Right lobe of liver (tissue), 4 donors: Measurements from ENCODE around the gene SCYGR3.

Source experiments
- POLR2A ChIP-seq: fragments of 450-650 bp; IDR thresholded peaks from one replicate; pipeline ENCODE4 v1.6.1; 2017; ENCODE audit warnings: antibody characterized with exemption, mild to moderate bottlenecking
- TF ChIP-seq, protein P1 (sequence below), 4 donors: fragments of 200-600 bp in 3 of 4; fragments of 450-650 bp in 1 of 4; IDR thresholded peaks; one replicate each; pipeline versions ENCODE4 v1.5.1 to v1.8.0; 2016 to 2022; ENCODE audit warnings: antibody characterized with exemption in 4 of 4, mild to moderate bottlenecking in 2 of 4
- donor health status: DM: no; HTN: no; CAD: no.
- donor health status: DM: no; HTN: no; CAD: no.
- donor health status: DM: no; HTN: yes; CAD: no.

DNA sequence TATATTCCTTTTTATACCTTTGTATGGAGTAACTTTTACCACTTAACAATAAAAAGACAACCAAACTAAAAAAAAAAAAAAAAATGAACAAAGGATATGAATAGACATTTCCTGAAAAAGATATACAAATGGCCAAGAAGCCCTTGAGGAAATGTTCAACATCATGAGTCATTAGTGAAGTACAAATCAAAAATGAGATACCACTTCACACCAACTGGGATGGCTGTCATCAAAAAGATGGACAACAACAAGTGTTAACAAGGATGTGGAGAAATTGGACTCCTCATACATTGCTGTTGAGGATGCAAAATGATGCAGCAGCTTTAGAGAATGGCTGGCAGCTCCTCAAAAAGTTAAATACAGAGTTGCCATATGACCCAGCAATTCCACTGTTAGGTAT is 38.5 kb downstream of the SCYGR3 start:
- TF ChIP-seq, protein P1, sequence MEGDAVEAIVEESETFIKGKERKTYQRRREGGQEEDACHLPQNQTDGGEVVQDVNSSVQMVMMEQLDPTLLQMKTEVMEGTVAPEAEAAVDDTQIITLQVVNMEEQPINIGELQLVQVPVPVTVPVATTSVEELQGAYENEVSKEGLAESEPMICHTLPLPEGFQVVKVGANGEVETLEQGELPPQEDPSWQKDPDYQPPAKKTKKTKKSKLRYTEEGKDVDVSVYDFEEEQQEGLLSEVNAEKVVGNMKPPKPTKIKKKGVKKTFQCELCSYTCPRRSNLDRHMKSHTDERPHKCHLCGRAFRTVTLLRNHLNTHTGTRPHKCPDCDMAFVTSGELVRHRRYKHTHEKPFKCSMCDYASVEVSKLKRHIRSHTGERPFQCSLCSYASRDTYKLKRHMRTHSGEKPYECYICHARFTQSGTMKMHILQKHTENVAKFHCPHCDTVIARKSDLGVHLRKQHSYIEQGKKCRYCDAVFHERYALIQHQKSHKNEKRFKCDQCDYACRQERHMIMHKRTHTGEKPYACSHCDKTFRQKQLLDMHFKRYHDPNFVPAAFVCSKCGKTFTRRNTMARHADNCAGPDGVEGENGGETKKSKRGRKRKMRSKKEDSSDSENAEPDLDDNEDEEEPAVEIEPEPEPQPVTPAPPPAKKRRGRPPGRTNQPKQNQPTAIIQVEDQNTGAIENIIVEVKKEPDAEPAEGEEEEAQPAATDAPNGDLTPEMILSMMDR (IDR thresholded peaks at IDR 0.05) = no peak
- no peak for TF ChIP-seq POLR2A
